ENCODE measurements around the gene TPH2.

Gene TPH2

DNA sequence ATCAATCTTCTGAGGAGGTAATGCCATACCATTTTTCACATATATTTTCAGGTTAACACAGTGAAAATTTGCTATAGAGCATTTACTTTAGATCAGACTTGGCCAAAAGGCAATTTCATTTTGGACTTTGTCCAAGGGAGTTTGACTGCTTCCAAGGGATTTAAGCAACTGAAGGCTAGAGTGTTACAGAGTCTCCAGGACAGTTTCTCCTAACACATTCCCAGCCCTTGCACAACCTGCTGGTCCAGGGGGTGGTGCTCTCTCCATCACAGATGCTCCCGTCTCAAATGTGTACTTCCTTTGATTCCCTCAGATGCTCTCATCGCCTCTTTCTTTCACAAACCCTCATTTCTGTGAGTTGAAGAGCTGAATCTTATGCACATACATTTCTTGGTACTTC lies 143.1 kb downstream of the TPH2 start:
- H3K4me1 Mint-ChIP-seq, result no peaks in the 10 kb centered on the region
- H3K27me3 Mint-ChIP-seq, result no peaks in the 10 kb centered on the region
- H3K9me3 Mint-ChIP-seq, result peaks cover 3% of the 10 kb centered on the region
- H3K36me3 Mint-ChIP-seq, result no peaks in the 10 kb centered on the region
- ATAC-seq, result no peak
- H3K27ac Mint-ChIP-seq, result no peak overlapping the region
- H3K4me3 Mint-ChIP-seq, result no peak overlapping the region
